Vagina (tissue), 2 donors: ENCODE data around the gene E2F1.

Experiments
- POLR2A ChIP-seq, 2 donors: fragments of 450-650 bp; IDR thresholded peaks; one replicate each; pipeline ENCODE4 v1.6.1; 2017; ENCODE audit warnings: antibody characterized with exemption in 2 of 2, mild to moderate bottlenecking in 2 of 2, moderate library complexity in 2 of 2
- TF ChIP-seq, protein P1 (sequence below), 3 experiments: fragments of 450-650 bp in 2 of 3; fragments of 200-600 bp in 1 of 3; sonication (generic) in 1 of 3; IDR thresholded peaks; one replicate each; pipeline ENCODE4 v1.5.1; 2017 to 2019; ENCODE audit warnings: antibody characterized with exemption in 3 of 3, mild to moderate bottlenecking in 2 of 3, moderate library complexity in 2 of 3

DNA sequence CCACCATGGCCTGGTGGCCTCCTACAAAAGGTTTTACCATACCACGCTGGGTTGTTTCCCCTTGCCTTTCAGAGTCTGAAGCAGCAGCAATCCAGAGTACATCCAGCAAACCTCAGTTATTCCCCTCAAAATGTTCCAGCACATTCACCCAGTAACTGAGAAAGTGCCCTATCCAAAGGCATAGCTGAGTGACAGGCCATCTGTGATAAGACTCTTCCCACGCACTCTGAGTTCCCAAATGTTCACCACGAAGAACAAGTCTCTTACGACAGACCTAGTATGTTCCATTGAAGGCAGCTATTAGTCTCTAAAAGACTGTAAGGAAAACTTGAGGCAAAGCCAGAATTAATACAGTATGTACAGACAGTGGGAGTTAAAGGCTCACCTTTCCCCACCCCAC lies 55.7 kb downstream of the E2F1 start:
- TF ChIP-seq, protein P1, sequence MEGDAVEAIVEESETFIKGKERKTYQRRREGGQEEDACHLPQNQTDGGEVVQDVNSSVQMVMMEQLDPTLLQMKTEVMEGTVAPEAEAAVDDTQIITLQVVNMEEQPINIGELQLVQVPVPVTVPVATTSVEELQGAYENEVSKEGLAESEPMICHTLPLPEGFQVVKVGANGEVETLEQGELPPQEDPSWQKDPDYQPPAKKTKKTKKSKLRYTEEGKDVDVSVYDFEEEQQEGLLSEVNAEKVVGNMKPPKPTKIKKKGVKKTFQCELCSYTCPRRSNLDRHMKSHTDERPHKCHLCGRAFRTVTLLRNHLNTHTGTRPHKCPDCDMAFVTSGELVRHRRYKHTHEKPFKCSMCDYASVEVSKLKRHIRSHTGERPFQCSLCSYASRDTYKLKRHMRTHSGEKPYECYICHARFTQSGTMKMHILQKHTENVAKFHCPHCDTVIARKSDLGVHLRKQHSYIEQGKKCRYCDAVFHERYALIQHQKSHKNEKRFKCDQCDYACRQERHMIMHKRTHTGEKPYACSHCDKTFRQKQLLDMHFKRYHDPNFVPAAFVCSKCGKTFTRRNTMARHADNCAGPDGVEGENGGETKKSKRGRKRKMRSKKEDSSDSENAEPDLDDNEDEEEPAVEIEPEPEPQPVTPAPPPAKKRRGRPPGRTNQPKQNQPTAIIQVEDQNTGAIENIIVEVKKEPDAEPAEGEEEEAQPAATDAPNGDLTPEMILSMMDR (IDR thresholded peaks at IDR 0.05): no peak
- no peak for TF ChIP-seq POLR2A (IDR thresholded peaks at IDR 0.05)
